ENCODE data around the gene FAM174A. TPM values are rescaled to one million over a fixed set of nuclear protein-coding genes. Genes with fewer than 3 reads are reported as not detected.

Gene FAM174A
- total RNA-seq, 4 donors from 2014 or later: 17.4 to 29.5 (median 28.8) TPM

DNA sequence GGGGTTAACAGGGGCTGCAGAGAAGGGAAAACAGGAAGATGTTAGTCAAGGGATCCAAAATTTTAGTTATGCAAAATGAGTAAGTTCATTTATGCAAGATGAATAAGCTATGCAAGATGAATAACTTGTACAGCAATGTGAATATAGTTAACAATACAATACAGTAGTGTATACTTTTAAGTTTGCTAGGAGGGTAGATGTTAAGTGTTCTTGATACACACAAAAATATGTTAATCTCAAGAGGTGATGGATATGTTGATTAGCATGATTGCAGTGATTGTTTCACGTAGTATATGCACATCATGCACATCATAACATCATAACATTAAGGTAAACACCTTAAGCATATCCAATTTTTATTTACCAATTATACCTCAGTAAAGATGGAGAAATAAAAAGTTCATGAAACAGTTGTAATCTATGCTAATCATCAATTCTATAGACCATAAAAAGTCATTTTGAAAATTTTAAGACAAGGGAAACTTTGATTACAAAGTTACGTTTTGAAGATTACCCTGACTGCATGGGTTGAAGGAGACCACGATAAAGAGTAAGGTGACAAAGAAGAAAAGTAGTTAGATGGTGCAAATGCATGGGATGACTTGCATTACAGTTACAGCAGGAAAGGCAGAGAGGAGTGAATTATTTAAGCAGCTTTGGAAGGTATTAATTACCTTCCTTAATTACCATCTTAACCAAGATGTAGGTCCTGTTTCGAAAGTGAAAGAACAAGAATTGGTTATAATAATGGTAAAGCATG lies 31.4 kb downstream of the FAM174A start:
- intact Hi-C loops (cut with DNase I): no loop called here
- Histone ChIP-seq H3K4me1 (no peaks in the 10 kb centered on the region), H3K4me3 (no peak overlapping the region), H3K9me3 (no peaks in the 10 kb centered on the region), H3K27me3 (no peaks in the 10 kb centered on the region), H3K36me3 (peaks cover 0 to 28% (median 12%) of the 10 kb centered on the region in 4 donors), H3K27ac (replicated peaks in 1 of 4) (no peak overlapping the region)
- 92% methylated on average over 4 of the region's 4 CpGs for WGBS
- TF ChIP-seq POLR2A (IDR thresholded peaks at IDR 0.05; ENCODE audit: low read depth): no peak
- TF ChIP-seq, protein P1, sequence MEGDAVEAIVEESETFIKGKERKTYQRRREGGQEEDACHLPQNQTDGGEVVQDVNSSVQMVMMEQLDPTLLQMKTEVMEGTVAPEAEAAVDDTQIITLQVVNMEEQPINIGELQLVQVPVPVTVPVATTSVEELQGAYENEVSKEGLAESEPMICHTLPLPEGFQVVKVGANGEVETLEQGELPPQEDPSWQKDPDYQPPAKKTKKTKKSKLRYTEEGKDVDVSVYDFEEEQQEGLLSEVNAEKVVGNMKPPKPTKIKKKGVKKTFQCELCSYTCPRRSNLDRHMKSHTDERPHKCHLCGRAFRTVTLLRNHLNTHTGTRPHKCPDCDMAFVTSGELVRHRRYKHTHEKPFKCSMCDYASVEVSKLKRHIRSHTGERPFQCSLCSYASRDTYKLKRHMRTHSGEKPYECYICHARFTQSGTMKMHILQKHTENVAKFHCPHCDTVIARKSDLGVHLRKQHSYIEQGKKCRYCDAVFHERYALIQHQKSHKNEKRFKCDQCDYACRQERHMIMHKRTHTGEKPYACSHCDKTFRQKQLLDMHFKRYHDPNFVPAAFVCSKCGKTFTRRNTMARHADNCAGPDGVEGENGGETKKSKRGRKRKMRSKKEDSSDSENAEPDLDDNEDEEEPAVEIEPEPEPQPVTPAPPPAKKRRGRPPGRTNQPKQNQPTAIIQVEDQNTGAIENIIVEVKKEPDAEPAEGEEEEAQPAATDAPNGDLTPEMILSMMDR (IDR thresholded peaks at IDR 0.05): no peak
- no peak for TF ChIP-seq POLR2AphosphoS5 (IDR thresholded peaks at IDR 0.05)
- TF ChIP-seq EP300 (IDR thresholded peaks at IDR 0.05): no peak
- no peak for DNase-seq (ENCODE audit: extremely low spot score)

DNA sequence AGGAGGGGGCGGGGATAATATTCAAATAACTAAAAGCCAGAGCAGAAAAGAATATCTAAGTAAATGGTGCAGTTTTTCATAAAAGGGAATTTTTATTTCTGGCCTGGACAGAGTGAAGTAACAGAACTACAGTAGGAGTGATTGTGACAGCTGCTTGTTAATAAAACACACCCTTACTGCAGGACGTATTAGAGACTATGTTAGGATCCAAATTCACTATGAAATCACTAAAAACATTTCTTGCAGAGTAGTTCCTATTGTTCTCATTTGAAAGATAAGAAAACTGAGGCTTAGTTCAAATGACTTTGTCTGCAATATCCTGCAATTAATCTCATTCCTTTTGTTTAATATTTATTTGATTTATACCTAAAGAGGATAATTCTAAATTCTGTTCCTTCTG lies 39.5 kb downstream of the FAM174A start:
- no peak for TF ChIP-seq POLR2A (IDR thresholded peaks at IDR 0.05; ENCODE audit: low read depth)
- TF ChIP-seq POLR2AphosphoS5 (IDR thresholded peaks at IDR 0.05): no peak
- TF ChIP-seq, protein P1 (IDR thresholded peaks at IDR 0.05): no peak
- no peak for TF ChIP-seq EP300 (IDR thresholded peaks at IDR 0.05)
- 71% methylated on average over 2 of the region's 2 CpGs for WGBS
- no peaks in the 10 kb centered on the region for H3K9me3 ChIP-seq
- no peak overlapping the region for H3K27ac ChIP-seq (replicated peaks in 1 of 4)
- no peak for DNase-seq (ENCODE audit: extremely low spot score)
- H3K36me3 ChIP-seq: no peaks in the 10 kb centered on the region
- no peaks in the 10 kb centered on the region for H3K27me3 ChIP-seq
- peaks cover 0 to 9% (median 2%) of the 10 kb centered on the region in 4 donors for H3K4me1 ChIP-seq
- intact Hi-C loops (cut with DNase I): no loop called here
- H3K4me3 ChIP-seq: no peak overlapping the region

DNA sequence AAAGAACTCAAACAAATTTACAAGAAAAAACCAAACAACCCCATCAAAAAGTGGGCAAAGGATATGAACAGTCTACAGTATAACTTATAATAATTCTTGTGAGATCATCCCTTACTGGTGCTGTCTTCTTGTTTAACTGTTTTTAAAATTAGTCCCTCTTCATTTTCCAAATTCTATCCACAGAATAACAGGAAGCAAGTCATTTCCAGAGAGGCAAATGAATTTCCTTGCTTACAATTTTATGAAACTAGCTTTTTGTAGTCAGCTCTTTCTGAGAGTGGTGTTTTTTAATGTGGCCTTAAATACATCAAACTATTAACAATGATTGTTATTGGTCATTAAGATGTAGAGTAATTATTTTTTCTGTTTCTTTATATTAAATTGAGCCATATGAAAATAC lies 40.6 kb downstream of the FAM174A start:
- DNase-seq (ENCODE audit: extremely low spot score): no peak
- H3K9me3 ChIP-seq: no peaks in the 10 kb centered on the region
- H3K4me1 ChIP-seq: peaks cover 0 to 9% (median 2%) of the 10 kb centered on the region in 4 donors
- TF ChIP-seq POLR2AphosphoS5 (IDR thresholded peaks at IDR 0.05) (no peak), EP300 (IDR thresholded peaks at IDR 0.05) (no peak), POLR2A (IDR thresholded peaks at IDR 0.05; ENCODE audit: low read depth) (no peak)
- TF ChIP-seq, protein P1 (IDR thresholded peaks at IDR 0.05): no peak
- peaks cover 0 to 1% (median under 1%) of the 10 kb centered on the region in 4 donors for H3K36me3 ChIP-seq
- H3K27ac ChIP-seq (replicated peaks in 1 of 4): peak overlapping the region in 1 of 4 donors; percentile 9
- intact Hi-C loops (cut with DNase I): no loop called here
- H3K27me3 ChIP-seq: no peaks in the 10 kb centered on the region
- H3K4me3 ChIP-seq: no peak overlapping the region

DNA sequence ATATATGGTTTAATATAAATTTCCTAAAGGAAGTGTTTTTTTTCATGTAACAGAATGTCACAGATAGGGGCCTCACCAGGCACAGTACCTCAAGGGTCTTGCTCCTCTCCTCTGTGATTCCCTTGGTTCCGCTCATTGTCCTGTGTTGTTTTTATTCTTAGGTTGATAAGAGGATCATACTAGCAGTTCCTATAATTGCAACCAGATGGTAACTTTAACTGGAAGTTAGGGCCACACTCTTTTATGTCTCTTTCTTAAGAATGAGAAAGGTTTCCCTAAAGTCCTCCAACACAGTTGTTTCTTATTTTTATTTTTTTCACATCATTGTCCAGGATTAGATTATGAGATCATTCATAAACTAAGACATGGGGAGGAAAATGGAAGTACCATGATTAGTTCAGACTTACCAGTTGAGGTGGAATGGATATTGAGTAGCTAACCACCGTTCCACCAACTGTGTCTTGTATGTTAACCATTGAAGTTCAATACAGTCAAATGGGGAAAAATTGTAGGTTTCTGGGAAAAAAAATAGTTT lies 41.1 kb downstream of the FAM174A start:
- Histone ChIP-seq H3K27ac (replicated peaks in 1 of 4) (peak overlapping the region in 1 of 4 donors; percentile 9), H3K27me3 (no peaks in the 10 kb centered on the region), H3K4me3 (no peak overlapping the region), H3K4me1 (peaks cover 0 to 9% (median 2%) of the 10 kb centered on the region in 4 donors), H3K36me3 (peaks cover 0 to 6% (median 2%) of the 10 kb centered on the region in 4 donors), H3K9me3 (no peaks in the 10 kb centered on the region)
- TF ChIP-seq POLR2AphosphoS5 (IDR thresholded peaks at IDR 0.05) (no peak), POLR2A (IDR thresholded peaks at IDR 0.05; ENCODE audit: low read depth) (no peak), EP300 (IDR thresholded peaks at IDR 0.05) (no peak)
- TF ChIP-seq, protein P1 (IDR thresholded peaks at IDR 0.05): no peak
- intact Hi-C loops (cut with DNase I): no loop called here
- 69% methylated on average over 2 of the region's 2 CpGs for WGBS
- DNase-seq (ENCODE audit: extremely low spot score): no peak
